Upper lobe of left lung (tissue), 6 donors: ENCODE data around the gene SMOC1. TPM values are rescaled to one million over a fixed set of nuclear protein-coding genes. Genes with fewer than 3 reads are reported as not detected.
A peak's percentile ranks its signal among the peaks of the same experiment; 100 is the strongest.

Experiments
- ATAC-seq, 2 donors: fragments of 200-7000 bp; cut with Tn5 transposase; one replicate each; pipeline ENCODE4 v1.9.1; 2022; ENCODE audit warnings: mild to moderate bottlenecking in 2 of 2, moderate library complexity in 2 of 2; ENCODE audit not compliant: low FRiP score in 2 of 2
- DNase-seq, 2 donors: peaks; one replicate each; pipeline ENCODE4 v3.0.0-alpha.2; 2019 to 2020
- H3K27ac ChIP-seq, 4 donors: fragments of 200-600 bp; sonication (generic); one replicate each; pipeline ENCODE4 v1.5.1; 2016 to 2019
- H3K27me3 ChIP-seq, 4 donors: fragments of 200-600 bp; sonication (generic); one replicate each; pipeline ENCODE4 v1.5.1; 2017 to 2019
- H3K36me3 ChIP-seq, 4 donors: fragments of 200-600 bp; sonication (generic); one replicate each; pipeline ENCODE4 v1.5.1; 2016 to 2019
- H3K4me1 ChIP-seq, 4 donors: fragments of 200-600 bp; sonication (generic); one replicate each; pipeline ENCODE4 v1.5.1; 2018 to 2019
- H3K4me3 ChIP-seq, 4 donors: fragments of 200-600 bp; sonication (generic); one replicate each; pipeline ENCODE4 v1.5.1; 2017 to 2019; ENCODE audit warnings: mild to moderate bottlenecking in 2 of 4, moderate library complexity in 1 of 4
- H3K9me3 ChIP-seq, 4 donors: fragments of 200-600 bp; sonication (generic); one replicate each; pipeline ENCODE4 v1.5.1; 2018 to 2019
- EP300 ChIP-seq, 4 donors: sonication (generic); formaldehyde crosslinking; IDR thresholded peaks; one replicate each; pipeline ENCODE4 v1.5.1; 2017; ENCODE audit warnings: antibody characterized with exemption in 4 of 4, control low read depth in 2 of 4
- POLR2A ChIP-seq, 4 donors: fragments of 450-650 bp; IDR thresholded peaks; one replicate each; pipeline ENCODE4 v1.5.1; 2016 to 2017; ENCODE audit warnings: antibody characterized with exemption in 4 of 4, mild to moderate bottlenecking in 2 of 4
- POLR2AphosphoS5 ChIP-seq, 2 donors: sonication (generic); formaldehyde crosslinking; IDR thresholded peaks; one replicate each; pipeline ENCODE4 v1.5.1; 2017; ENCODE audit warnings: antibody characterized with exemption in 2 of 2
- WGBS, 2 donors: methylation state at CpG; one replicate each; pipeline ENCODE4 v1.1.5; 2017 to 2018; 5-methylcytosine and 5-hydroxymethylcytosine counted together
- total RNA-seq, 6 donors: library from RNA; depleted of rRNA in 4 of 6; stranded (reverse); fragments of >200 nt in 4 of 6; gene quantifications; one replicate each; pipeline versions ENCODE4 v1.1.0 to v1.2.1, GENCODE V29; 2016 to 2021
- TF ChIP-seq, protein P1 (sequence below), 6 experiments: fragments of 450-650 bp in 4 of 6; fragments of 200-600 bp in 2 of 6; sonication (generic) in 2 of 6; IDR thresholded peaks; one replicate each; pipeline ENCODE4 v1.5.1; 2016 to 2019; ENCODE audit warnings: antibody characterized with exemption in 6 of 6
- donor health status: DM: no; HTN: no; CAD: no; lungs with moderate emphysema.
- donor health status: DM: no; HTN: yes; CAD: no; lungs with severe emphysema.

Gene SMOC1
- total RNA-seq, 6 donors from 2014 or later: 0.22 to 1.3 (median 0.61) TPM; not detected in 1

DNA sequence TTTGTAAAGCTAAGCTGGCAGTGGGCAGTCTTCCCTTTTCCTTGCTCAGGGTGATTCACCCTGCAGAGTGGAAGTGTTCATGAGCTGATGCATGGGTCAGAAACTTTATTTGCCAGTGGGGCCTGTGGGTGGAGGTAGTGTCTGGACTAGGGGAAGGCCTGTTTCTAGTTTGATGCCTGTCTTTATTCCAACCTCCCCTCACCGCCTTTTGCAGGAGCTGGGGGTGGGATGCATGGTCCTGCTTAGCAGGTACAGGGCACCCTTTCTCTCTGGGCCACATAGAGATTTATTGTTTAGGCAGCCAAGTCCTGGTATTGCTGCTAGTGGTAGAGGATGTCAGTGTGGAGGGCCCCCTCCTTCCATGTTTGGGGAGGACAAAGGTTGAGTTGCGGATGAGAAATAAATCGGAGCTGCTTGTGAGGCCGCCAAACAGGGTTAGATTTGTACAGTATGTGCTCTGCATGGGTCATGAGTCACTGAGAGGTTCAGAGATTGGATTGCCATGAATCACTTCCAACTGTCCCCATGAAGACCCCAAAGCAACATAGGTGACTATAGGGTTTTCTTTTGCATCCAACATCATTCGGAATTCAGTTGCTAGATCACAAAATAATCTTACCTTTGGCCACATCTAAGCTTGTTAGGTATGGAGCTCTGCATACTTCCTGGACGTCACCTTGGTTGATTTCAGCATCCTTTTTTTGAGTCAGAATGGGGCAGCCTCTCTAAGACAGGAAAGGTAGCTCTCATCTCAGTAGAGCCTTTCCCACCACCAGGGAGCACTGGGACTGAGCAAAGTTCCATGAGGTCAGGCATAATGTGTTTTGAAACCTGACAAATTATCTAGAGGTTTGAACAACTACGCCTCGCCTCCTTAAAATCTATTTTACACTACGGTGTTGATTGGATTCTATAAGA lies 8.8 kb downstream of the SMOC1 start:
- no peaks in the 10 kb centered on the region for H3K36me3 ChIP-seq
- H3K27ac ChIP-seq: no peak overlapping the region
- DNase-seq (no peak), ATAC-seq (no peak)
- H3K9me3 ChIP-seq: no peaks in the 10 kb centered on the region
- WGBS, 2 donors: 80 to 82% methylated on average over 9 of the region's 9 CpGs
- no peak overlapping the region for H3K4me3 ChIP-seq
- no peak for TF ChIP-seq EP300 (IDR thresholded peaks at IDR 0.05)
- TF ChIP-seq POLR2AphosphoS5 (IDR thresholded peaks at IDR 0.05): no peak
- TF ChIP-seq, protein P1, sequence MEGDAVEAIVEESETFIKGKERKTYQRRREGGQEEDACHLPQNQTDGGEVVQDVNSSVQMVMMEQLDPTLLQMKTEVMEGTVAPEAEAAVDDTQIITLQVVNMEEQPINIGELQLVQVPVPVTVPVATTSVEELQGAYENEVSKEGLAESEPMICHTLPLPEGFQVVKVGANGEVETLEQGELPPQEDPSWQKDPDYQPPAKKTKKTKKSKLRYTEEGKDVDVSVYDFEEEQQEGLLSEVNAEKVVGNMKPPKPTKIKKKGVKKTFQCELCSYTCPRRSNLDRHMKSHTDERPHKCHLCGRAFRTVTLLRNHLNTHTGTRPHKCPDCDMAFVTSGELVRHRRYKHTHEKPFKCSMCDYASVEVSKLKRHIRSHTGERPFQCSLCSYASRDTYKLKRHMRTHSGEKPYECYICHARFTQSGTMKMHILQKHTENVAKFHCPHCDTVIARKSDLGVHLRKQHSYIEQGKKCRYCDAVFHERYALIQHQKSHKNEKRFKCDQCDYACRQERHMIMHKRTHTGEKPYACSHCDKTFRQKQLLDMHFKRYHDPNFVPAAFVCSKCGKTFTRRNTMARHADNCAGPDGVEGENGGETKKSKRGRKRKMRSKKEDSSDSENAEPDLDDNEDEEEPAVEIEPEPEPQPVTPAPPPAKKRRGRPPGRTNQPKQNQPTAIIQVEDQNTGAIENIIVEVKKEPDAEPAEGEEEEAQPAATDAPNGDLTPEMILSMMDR (IDR thresholded peaks at IDR 0.05): no peak
- H3K27me3 ChIP-seq: no peaks in the 10 kb centered on the region
- H3K4me1 ChIP-seq: no peaks in the 10 kb centered on the region

DNA sequence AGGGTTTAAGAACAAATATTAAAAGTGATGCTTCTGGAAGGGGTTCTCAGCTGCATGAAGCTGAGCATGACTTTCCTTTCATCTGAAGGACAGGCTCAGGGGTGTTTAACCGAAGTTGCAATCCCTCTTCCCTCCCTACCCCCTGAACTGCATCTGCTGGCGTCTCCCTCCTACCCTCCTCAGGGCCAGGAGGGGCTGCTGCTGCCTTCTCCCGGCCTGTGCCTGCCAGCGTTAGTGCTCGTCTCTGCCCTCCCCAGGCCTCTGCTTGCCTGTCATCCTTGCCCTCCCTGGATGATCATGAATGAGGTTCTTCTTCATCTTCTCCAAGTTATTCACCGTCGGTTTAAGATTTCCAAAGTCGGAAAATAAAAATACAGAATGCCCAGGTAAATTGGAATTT lies 12.2 kb downstream of the SMOC1 start:
- TF ChIP-seq, protein P1 (IDR thresholded peaks at IDR 0.05): no peak
- TF ChIP-seq EP300 (IDR thresholded peaks at IDR 0.05) (no peak), POLR2AphosphoS5 (IDR thresholded peaks at IDR 0.05) (no peak)
- DNase-seq (peak in 1 of 2 donors; percentile 17), ATAC-seq (no peak)
- H3K27me3 ChIP-seq: no peaks in the 10 kb centered on the region
- H3K4me1 ChIP-seq: no peaks in the 10 kb centered on the region
- no peaks in the 10 kb centered on the region for H3K36me3 ChIP-seq
- peaks cover 0 to 2% (median 0%) of the 10 kb centered on the region in 4 donors for H3K9me3 ChIP-seq
- no peak overlapping the region for H3K4me3 ChIP-seq
- no peak overlapping the region for H3K27ac ChIP-seq
- 62 to 63% methylated on average over 8 of the region's 8 CpGs for WGBS, 2 donors

GRCh38 chr14:69895109-69895508 lies 15.9 kb downstream of the SMOC1 start:
- TF ChIP-seq, protein P1 (IDR thresholded peaks at IDR 0.05): no peak
- H3K4me3 ChIP-seq: no peak overlapping the region
- no peaks in the 10 kb centered on the region for H3K36me3 ChIP-seq
- no peaks in the 10 kb centered on the region for H3K4me1 ChIP-seq
- H3K27ac ChIP-seq: no peak overlapping the region
- DNase-seq (no peak), ATAC-seq (no peak)
- 66 to 77% methylated on average over 5 of the region's 5 CpGs for WGBS, 2 donors
- peaks cover 7 to 10% (median 9%) of the 10 kb centered on the region in 4 donors for H3K9me3 ChIP-seq
- H3K27me3 ChIP-seq: no peaks in the 10 kb centered on the region

DNA sequence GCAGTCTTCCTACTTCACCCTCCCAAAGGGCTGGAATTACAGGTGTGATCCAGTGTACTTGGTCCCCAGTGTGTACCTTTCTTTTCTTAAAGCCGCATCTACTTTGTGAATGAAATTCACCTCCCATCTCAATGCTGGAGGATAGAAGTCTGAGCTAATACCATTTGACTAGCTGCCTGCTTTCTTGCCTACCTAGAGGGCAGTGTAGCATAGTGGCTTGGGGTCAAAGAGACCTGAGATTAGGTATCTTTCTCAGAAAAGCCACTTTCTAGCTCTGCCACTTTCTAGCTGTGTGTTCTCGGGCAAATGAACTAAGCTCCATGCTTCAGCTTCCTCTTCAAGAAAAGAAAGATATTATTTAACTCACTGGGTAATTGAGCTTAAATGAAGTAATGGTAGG lies 16.9 kb downstream of the SMOC1 start:
- no peaks in the 10 kb centered on the region for H3K36me3 ChIP-seq
- ATAC-seq (no peak), DNase-seq (no peak)
- H3K9me3 ChIP-seq: peaks cover 7 to 10% (median 9%) of the 10 kb centered on the region in 4 donors
- no peaks in the 10 kb centered on the region for H3K4me1 ChIP-seq
- 93 to 95% methylated on average over 2 of the region's 2 CpGs for WGBS, 2 donors
- TF ChIP-seq EP300 (IDR thresholded peaks at IDR 0.05) (no peak), POLR2A (IDR thresholded peaks at IDR 0.05) (no peak), POLR2AphosphoS5 (IDR thresholded peaks at IDR 0.05) (no peak)
- TF ChIP-seq, protein P1 (IDR thresholded peaks at IDR 0.05): no peak
- no peak overlapping the region for H3K27ac ChIP-seq
- no peaks in the 10 kb centered on the region for H3K27me3 ChIP-seq
- H3K4me3 ChIP-seq: no peak overlapping the region

- Histone ChIP-seq H3K4me1 (no peaks in the 10 kb centered on the region), H3K27me3 (no peaks in the 10 kb centered on the region), H3K27ac (no peak overlapping the region), H3K36me3 (no peaks in the 10 kb centered on the region), H3K9me3 (peaks cover 7 to 10% (median 9%) of the 10 kb centered on the region in 4 donors), H3K4me3 (no peak overlapping the region)
- WGBS, 2 donors: 86 to 91% methylated on average over 2 of the region's 2 CpGs
- no peak for DNase-seq
- ATAC-seq: no peak
- no peak for TF ChIP-seq POLR2A (IDR thresholded peaks at IDR 0.05)
- TF ChIP-seq EP300 (IDR thresholded peaks at IDR 0.05): no peak
- TF ChIP-seq, protein P1 (IDR thresholded peaks at IDR 0.05): no peak
- no peak for TF ChIP-seq POLR2AphosphoS5 (IDR thresholded peaks at IDR 0.05)
Observed at GRCh38 chr14:69896972-69897371, 17.8 kb downstream of the SMOC1 start.
